GM19099 (cell line): ENCODE measurements around the gene FBXO22.

Experiments
- POLR2A ChIP-seq: IDR thresholded peaks from 3 replicates; pipeline ENCODE4 v1.6.1; 2011; ENCODE audit warnings: low read depth; ENCODE audit not compliant: insufficient read length; ENCODE audit errors: extremely low read depth

The FBXO22 gene

GRCh38 chr15:75902129-75902557 is 1.5 kb upstream of the FBXO22 start:
- TF ChIP-seq POLR2A: no peak

GRCh38 chr15:75905231-75905630 is 1.6 kb downstream of the FBXO22 start:
- TF ChIP-seq POLR2A: no peak

- TF ChIP-seq POLR2A: no peak
Measured at GRCh38 chr15:75916978-75917377, 13.3 kb downstream of the FBXO22 start.

GRCh38 chr15:75918135-75918534 is 14.5 kb downstream of the FBXO22 start:
- TF ChIP-seq POLR2A: no peak

- TF ChIP-seq POLR2A: no peak
Measured at GRCh38 chr15:75920079-75920478, 16.4 kb downstream of the FBXO22 start.

GRCh38 chr15:75921732-75922703 is 18.3 kb downstream of the FBXO22 start:
- TF ChIP-seq POLR2A: no peak

GRCh38 chr15:75923756-75924155 is 20.1 kb downstream of the FBXO22 start:
- TF ChIP-seq POLR2A: no peak

GRCh38 chr15:75924576-75924975 is 20.9 kb downstream of the FBXO22 start:
- TF ChIP-seq POLR2A: no peak

- TF ChIP-seq POLR2A: no peak
Measured at GRCh38 chr15:75925440-75925839, 21.8 kb downstream of the FBXO22 start.

GRCh38 chr15:75926931-75927330 is 23.3 kb downstream of the FBXO22 start:
- TF ChIP-seq POLR2A: no peak

- no peak for TF ChIP-seq POLR2A
Measured at GRCh38 chr15:75927601-75928000, 23.9 kb downstream of the FBXO22 start.

GRCh38 chr15:75928680-75929608 is 25.3 kb downstream of the FBXO22 start:
- TF ChIP-seq POLR2A: no peak

GRCh38 chr15:75929799-75930565 is 26.3 kb downstream of the FBXO22 start:
- no peak for TF ChIP-seq POLR2A

- TF ChIP-seq POLR2A: no peak
Measured at GRCh38 chr15:75930866-75931265, 27.2 kb downstream of the FBXO22 start.

GRCh38 chr15:75942464-75942863 is 38.8 kb downstream of the FBXO22 start:
- no peak for TF ChIP-seq POLR2A
